GM21447 (cell line): ENCODE measurements around the gene ACAT2.
"Not testable (repeated sequence)": the region's sequence is repeated elsewhere in the genome, so short reads cannot be mapped to it uniquely, and the experiment has no call there.

Experiments used
- ATAC-seq: cut with Tn5 transposase; IDR thresholded peaks from one replicate; pipeline ENCODE4 v1.9.1; 2021; ENCODE audit not compliant: unreplicated experiment

The ACAT2 gene

DNA sequence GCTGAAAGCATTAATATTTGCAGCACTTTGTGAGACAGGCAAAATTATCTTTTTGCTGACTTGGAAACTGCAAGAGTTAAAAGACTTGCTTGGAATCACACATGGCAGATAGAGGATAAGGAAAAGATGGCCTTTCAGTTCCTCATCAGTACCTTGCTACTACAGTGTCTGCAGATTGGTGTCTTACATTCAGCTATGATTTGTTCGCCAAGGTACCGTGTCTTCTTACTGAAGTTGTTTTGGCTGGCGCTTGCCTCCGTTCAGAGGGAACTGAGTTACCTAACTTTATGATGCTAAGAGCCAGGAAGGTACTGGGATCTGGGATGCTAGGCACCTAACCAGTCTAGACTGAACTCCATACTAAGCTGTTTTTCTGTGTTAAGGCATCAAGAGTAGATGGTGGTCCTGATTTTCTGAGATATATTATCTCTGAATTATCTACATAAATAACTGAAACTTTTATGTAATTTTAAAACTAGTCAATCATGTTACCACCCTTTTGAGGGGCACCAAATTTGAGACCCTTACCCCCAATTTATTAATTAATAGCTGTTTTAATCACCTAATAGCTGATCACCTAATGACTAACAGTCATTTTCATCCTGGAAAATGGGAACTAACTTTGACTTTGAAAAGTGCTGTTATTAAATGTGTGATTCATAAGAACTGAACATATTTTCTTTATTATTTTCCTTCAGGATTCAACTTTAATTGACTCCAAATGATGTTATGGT is 32.1 kb upstream of the ACAT2 start:
- no peak for ATAC-seq

DNA sequence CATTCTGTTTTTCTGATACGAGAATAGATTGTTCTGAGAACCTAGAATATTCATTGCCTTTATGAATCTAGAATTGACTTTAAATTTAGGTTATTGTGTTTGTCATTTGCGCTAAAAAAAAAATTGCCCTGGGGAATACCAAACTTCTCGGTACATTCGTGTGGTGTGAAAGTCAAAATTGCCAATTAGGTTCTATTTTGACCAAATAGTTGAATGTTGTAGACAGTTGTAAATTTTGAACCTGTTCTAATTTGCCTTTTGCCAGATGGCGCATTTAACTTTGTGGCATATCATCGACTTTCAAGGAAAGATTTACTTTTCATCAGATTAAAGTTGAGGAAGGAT is 31.5 kb upstream of the ACAT2 start:
- ATAC-seq, result no peak

DNA sequence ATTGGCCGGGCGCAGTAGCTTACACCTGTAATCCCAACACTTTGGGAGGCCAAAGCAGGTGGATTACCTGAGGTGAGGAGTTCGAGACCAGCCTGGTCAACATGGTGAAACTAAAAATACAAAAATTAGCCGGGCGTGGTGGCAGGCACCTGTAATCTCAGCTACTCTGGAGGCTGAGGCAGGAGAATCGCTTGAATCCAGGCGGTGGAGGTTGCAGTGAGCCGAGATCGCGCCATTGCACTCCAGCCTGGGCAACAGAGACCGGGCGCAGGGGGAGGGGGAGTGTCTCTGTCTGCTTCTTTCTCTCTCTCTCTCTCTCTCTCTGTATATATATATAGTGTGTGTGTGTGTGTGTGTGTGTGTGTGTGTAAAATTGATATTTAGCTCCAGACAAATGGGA is 29.3 kb upstream of the ACAT2 start:
- ATAC-seq, result not testable (repeated sequence)

DNA sequence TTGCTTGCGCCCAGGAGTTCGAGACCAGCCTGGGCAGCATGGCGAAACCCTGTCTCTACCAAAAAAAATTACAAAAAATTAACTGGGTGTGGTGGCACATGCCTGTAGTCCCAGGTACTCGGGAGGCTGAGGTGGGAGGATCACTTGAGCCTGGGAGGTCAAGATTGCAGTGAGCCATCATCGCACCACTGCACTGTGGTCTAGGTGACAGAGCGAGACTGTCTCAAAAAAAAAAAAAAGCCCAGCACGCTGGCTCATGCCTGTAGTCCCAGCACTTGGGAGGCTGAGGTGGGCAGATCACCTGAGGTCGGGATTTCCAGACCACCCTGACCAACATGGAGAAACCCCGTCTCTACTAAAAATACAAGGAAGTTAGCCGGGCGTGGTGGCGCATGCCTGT is 28.4 kb upstream of the ACAT2 start:
- not testable (repeated sequence) for ATAC-seq

DNA sequence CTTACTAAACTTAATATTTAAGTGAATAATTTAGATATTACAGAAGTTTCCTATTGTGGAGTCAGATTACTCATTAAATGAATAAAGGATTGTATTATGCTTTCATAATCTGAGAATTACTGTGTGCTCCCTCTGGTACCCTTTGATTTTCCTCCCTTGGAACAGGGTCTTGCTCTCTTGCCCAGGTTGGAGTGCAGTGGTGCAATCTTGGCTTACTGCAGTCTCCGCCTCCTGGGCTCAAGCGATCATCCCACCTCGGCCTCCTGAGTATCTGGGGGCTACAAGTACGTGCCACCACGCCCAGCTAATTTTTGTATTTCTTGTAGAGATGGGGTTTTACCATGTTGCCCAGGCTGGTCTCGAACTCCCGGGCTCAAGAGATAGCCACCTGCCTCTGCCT is 24.9 kb upstream of the ACAT2 start:
- ATAC-seq, result no peak

DNA sequence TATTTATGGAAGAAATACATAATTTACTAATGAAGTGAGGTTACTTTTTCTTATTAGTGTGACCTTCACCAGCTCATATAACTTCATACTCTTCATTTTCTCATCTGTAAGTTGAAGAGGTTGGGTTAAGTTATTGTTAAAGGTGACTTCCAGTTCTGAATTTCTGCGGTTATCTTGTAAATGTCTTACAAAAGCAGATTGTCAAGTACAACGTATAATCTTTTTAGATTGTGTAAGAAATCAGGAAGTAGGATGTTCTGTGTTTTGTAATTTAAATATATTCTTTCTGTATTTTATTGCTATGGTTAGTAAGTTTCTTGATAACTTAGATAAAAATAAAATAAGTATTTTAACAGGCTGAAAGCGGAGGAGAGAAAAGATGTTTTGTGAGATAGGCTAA is 22.5 kb upstream of the ACAT2 start:
- ATAC-seq, result no peak

DNA sequence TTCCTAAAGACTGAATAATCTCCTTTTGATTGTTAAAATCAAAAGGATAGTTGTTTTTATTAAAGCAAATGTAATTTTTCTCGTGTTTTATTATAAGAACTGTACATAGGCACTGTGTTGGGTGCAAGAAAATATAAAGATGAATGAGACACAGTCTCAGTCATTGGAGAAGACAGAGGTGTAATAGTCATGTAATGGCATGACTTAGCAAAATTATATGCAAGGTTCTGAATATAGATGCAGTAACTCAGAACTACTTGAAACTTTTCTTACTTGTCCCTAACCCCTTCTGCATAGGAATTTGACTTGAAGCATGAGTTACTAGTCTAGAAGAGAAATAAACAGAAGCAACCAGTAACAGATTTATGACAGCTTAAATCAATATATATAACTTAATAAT is 19.7 kb upstream of the ACAT2 start:
- no peak for ATAC-seq

DNA sequence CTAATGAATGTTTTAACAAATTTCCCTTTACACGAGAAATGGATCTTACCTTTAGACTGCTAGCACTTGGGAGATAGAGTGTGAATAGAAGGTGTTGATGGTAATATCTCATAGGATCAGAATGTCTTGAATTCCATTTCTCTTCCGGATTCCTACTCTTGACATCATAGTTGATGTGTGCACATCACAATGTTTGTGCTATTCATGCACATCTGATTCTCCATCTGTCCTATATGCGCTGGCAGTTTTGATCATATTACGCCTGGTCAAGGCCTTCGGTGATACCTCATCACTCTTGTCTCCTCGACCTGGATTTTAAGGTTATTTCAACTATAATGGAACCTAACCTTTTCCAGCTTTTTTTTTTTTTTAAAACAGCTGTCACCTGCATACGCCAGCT is 16.8 kb upstream of the ACAT2 start:
- no peak for ATAC-seq

DNA sequence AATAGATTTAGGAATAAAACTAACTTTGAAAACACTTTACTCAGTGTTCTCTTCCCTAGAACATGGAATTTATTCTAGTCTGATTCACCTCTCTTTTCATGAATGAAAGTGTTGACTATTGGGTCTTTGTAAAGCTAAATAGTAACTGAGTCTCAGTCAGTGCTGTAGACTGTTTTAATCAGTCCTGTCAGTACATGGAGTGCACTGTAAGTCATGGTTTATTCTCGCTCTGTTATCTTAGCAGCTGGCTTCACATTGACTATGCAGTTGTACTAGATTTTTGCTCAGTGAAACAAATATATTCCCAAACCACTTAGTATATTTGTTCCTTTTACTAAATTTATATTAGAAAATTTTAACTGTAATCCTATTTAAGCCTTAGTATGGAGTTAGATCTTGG is 15.1 kb upstream of the ACAT2 start:
- ATAC-seq, result no peak

DNA sequence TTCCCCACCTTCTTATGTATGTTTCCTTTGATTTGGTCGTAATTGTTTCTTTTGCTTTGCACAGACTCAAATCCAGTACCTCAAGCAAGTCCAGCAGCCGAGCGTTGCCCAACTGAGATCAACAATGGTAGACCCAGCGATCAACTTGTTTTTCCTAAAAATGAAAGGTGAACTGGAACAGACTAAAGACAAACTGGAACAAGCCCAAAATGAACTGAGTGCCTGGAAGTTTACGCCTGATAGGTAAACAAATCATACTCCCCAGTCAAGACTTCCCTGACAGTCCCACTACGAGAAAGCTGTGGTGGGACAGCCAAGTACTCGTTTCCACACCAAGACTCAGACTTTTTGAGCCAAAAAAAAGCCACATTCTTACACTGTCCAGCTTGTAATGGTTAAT is 13.7 kb upstream of the ACAT2 start:
- ATAC-seq, result not testable (repeated sequence)

DNA sequence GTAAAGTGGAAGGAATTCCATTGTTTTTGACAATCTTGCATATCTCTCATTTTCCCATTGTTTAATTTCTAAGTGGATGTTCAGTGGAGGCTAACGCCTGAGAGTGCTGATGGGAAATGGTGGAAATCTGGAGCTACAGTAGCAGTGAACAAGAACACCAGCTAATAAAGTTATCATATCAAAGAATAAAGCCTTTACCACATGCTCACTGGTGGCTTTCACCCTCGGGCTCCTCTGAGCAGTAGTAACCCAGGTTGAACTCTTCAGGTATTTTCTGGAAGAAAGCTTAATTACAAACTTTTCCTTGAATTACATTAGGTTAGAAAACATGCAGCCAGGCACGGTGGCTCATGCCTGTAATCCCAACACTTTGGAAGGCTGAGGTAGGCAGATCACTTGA is 10.4 kb upstream of the ACAT2 start:
- no peak for ATAC-seq

DNA sequence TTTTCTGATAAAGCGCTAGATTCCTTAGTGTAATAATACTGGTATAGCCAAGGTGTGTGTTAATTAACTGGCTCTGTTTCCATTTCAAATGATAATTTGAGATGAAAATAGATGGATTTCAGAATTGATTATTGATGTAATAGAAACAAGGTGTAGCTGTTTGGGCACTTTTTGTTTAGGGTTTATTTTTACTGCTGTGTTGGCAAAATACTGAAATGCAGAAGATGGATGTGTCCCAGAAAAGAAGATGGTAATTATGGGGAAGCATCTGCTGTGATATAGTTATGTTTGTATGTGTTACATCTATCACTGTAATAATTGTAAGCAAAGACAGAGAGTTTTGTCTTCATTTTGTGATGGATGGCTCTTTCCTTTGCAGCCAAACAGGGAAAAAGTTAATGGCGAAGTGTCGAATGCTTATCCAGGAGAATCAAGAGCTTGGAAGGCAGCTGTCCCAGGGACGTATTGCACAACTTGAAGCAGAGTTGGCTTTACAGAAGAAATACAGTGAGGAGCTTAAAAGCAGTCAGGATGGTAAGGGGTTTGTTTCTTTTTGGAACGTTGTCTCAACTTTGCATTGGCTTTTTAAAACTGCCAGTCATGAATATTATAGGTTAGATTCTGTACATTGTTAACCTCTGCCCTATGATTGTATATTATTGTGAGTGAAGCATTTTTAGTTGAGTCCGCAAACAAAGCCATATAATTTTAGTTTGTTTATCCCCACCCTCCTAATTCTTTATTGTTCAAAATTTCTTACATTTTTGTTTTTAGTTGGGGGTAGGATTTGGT is 8.6 kb upstream of the ACAT2 start:
- no peak for ATAC-seq

DNA sequence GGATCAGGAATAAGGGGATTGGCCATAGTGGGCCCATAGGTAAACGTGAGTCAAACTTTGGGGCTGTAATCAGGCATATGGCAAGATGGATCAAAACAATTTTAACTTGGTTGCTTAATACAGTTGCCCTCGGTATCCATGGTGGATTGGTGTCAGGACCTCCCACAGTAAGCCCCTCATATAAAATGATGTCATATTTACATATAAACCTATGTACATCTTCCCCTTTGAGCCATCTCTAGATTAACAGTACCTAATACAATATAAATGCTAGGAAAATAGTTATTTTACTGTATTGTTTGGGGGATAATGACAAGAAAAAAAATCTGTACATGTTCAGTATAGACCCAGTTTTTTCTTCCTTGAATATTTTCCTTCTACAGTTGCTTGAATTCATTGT is 7.4 kb upstream of the ACAT2 start:
- ATAC-seq, result no peak

DNA sequence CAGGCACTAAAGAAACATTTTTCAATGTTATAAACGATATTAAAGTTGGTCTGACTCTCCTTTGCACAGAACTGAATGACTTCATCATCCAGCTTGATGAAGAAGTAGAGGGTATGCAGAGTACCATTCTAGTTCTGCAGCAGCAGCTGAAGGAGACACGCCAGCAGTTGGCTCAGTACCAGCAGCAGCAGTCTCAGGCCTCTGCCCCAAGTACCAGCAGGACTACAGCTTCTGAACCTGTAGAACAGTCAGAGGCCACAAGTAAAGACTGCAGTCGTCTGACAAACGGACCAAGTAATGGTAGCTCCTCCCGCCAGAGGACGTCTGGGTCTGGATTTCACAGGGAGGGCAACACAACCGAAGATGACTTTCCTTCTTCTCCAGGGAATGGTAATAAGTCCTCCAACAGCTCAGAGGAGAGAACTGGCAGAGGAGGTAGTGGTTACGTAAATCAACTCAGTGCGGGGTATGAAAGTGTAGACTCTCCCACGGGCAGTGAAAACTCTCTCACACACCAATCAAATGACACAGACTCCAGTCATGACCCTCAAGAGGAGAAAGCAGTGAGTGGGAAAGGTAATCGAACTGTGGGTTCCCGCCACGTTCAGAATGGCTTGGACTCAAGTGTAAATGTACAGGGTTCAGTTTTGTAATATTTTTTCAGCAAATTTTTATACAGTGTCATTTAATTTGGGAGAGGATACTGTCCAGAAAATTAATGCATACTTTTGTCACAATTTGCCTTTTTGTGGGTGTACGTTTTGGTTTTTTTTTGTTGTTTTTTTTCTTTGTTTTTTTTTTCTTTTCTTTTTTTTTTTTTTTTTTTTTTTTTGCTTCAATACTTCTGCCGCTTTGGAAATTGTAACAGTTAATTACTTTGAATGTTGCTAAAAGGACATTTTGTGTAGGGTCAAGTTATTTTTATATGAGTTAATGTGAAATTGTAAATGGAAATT is 6.6 kb upstream of the ACAT2 start:
- no peak for ATAC-seq

DNA sequence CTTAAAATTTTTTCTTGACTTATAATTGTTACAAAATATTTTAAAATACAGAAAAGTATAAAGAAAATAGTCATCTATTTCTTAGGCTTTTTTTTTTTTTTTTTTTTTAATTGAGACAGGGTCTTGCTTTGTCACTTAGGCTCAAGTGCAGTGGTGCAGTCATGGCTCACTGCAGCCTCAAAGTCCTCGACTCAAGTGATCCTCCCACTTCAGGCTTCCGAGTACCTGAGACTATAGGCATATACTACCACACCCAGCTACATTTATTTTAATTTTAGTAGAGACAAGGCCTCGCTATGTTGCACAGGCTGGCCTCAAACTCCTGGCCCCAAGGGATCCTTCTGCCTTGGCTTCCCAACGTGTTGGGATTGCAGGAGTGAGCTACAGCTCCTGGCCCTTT is 5.3 kb upstream of the ACAT2 start:
- no peak for ATAC-seq

DNA sequence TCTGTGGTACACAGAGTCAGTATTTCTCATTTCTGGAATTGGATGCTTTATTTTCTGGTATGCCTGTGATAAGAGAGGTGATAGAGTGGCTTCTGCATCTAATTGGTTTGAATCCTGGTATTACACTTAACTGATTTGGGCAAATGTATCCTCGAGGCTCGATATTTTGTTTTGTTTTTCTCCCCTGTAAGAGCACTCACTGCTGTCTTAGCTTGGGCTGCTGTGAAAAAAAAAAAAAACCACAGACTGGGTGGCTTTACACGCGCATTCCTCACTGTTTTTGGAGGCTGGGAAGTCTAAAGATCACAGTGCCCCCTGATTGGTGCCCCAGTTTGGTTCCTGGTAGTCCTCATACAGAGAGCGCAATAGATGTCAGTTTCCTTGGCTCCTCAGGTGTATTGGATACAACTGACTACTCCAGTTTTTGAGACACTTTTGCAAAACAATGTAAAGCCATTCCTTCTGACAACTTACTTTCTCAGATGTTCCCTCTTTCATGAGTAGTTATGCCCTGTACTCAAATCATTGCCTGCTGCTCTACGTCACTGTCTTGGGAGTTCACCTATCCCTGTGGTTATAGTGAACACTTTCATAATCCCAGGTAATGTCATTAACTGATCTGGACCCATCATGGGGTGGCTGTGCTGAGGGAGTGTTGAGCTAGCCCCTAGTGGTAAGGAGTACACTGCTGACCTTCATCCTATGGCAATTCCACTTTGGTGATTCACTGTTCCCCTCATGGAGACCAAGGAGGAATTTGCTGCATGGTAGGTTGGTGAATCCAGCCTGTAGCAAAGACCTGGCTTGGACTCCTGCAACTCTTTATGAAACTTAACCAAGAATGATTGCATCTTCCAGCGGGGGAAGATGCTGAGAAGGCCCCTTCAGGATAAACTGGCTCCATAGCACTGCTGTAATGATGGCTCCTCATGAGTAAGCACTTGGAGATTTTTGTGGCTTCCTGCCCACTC is 3.5 kb upstream of the ACAT2 start:
- ATAC-seq, result no peak

DNA sequence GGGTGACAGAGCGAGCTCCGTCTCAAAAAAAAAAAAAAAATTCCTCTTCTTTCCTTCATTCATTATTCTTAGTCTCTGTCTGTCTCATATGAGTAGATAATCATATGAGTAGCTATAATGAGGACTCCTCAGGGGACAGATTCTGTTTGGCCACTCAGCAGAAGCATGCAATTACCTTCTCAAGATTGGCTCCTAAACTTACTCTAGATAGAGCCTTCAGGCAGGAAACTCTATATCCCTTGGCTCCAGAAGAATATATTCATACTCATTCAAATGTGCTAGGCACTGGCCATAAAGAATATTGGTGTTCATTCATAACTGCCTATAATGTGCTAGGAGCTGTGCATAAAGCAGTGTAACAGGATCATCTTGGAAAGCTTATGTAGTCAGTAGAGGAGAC is 2.2 kb upstream of the ACAT2 start:
- ATAC-seq, result no peak

DNA sequence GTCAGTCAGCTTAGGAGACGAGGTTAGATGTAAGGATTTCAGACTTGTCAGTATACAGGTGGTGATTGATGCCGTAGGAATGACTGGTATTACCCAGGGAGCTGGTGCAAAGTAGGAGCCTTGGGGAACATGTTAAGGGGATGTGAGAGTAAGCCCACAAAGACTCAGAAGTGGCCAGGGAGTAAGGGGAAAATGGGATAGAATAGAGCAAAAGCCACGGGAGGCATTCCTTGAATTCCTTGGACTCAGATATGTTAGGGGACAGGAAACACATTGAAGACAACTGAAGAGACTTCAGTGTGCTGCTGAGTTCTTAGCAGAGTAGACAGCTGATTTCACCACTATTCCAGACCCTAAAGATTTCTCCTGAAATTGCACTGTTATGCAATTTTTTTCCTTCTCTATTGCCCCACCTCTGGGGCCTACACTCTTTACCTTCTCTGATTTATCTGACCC is 1.2 kb upstream of the ACAT2 start:
- ATAC-seq, result no peak

DNA sequence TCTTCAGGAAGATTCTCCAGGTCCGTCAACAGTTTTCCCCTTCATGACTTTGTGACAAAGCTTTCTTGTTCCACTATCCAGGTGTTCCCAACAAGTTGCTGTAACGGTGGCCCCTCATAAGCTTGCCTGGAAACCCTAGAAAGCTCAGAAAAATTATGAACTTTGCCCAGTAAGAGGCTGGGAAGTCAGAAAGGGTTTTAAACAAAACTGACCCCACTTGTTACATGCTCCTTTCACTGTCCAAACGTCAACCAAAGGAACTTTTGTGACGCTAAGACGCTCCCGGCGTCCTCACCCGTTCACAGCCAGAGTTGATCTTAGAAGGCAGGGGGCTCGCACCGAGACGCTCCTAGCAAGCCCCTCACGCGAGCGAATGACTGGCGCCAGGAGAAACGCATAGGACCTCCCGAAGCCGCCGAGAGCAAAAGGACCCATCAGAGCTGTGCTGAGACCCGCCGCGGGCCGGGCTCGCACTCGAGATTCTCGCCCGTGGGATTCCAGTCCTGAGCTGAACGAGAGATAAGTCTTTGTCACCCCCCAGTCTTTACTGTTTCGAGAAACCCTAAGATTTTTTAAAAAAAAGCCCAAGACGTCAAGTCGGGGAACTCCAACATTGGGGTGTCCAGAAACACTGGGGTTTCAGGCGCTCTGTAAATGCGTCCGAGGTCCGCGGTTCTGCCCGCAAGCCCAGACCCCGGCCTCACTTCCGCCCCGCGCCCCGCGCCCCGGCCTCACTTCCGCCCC is 544 bp upstream of the ACAT2 start:
- no peak for ATAC-seq
